Activated naive CD8-positive, alpha-beta T cell (primary cell): ENCODE data around the gene DCBLD1.

ENCODE experiments used
- H3K27ac Mint-ChIP-seq: one replicate; pipeline ENCODE4 v1.8.0; 2021; ENCODE audit warnings: mixed read lengths
- H3K27me3 Mint-ChIP-seq: one replicate; pipeline ENCODE4 v1.8.0; 2021; ENCODE audit warnings: mixed read lengths
- H3K36me3 Mint-ChIP-seq: one replicate; pipeline ENCODE4 v1.8.0; 2021; ENCODE audit warnings: mixed read lengths
- H3K4me1 Mint-ChIP-seq: one replicate; pipeline ENCODE4 v1.8.0; 2021; ENCODE audit warnings: low read depth, mixed read lengths
- H3K4me3 Mint-ChIP-seq: one replicate; pipeline ENCODE4 v1.8.0; 2021; ENCODE audit warnings: mild to moderate bottlenecking, mixed read lengths
- H3K9me3 Mint-ChIP-seq: one replicate; pipeline ENCODE4 v1.8.0; 2021; ENCODE audit warnings: low read depth, mixed read lengths

Gene DCBLD1

DNA sequence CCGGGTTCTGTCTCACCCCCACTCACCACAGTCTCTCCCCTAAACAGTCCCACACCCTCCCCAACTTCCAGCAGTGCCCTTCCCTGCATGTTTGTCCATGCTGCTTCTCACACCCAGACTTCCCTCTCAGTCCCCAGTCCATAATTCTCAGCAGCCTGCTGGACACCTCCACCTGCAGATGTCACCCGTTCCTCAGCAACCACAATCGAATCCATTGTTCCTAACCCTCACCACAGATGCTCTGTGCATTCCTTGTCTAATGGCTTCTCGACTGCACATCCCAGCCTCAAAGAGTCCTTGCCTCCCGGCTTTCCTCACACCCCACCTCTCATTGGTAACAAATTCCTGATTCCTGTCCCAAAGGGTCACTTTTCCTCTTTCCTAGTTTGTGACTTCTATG is 64.2 kb downstream of the DCBLD1 start:
- peak overlapping the region; percentile 77 for H3K4me3 Mint-ChIP-seq
- no peaks in the 10 kb centered on the region for H3K36me3 Mint-ChIP-seq
- H3K9me3 Mint-ChIP-seq: no peaks in the 10 kb centered on the region
- H3K27ac Mint-ChIP-seq: peak overlapping the region; percentile 41
- H3K4me1 Mint-ChIP-seq: peaks cover 41% of the 10 kb centered on the region
- no peaks in the 10 kb centered on the region for H3K27me3 Mint-ChIP-seq

DNA sequence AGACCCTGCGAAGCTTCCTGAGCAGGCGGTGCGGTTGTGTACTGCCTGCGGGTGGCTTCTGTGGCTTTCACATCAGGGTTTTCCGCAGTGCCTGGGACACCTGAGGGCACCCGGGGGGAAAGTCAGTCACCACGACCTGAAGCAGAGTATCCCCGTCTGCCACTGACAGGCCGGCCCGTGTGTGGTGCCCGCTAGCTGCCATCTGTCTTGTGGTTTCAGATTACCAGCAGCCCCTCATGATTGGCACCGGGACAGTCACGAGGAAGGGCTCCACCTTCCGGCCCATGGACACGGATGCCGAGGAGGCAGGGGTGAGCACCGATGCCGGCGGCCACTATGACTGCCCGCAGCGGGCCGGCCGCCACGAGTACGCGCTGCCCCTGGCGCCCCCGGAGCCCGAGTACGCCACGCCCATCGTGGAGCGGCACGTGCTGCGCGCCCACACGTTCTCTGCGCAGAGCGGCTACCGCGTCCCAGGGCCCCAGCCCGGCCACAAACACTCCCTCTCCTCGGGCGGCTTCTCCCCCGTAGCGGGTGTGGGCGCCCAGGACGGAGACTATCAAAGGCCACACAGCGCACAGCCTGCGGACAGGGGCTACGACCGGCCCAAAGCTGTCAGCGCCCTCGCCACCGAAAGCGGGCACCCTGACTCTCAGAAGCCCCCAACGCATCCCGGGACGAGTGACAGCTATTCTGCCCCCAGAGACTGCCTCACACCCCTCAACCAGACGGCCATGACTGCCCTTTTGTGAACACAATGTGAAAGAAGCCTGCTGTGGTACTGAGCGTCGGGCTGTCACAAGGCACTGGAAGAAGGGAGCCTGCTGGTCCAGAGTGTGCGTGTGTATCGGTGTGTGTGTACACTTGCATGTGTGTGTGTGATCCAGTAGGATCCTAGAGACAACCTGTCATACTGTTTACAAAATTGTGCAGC is 65.5 kb downstream of the DCBLD1 start:
- peaks cover 41% of the 10 kb centered on the region for H3K4me1 Mint-ChIP-seq
- H3K36me3 Mint-ChIP-seq: no peaks in the 10 kb centered on the region
- peak overlapping the region; percentile 77 for H3K4me3 Mint-ChIP-seq
- H3K27me3 Mint-ChIP-seq: no peaks in the 10 kb centered on the region
- H3K27ac Mint-ChIP-seq: peak overlapping the region; percentile 74
- no peaks in the 10 kb centered on the region for H3K9me3 Mint-ChIP-seq

DNA sequence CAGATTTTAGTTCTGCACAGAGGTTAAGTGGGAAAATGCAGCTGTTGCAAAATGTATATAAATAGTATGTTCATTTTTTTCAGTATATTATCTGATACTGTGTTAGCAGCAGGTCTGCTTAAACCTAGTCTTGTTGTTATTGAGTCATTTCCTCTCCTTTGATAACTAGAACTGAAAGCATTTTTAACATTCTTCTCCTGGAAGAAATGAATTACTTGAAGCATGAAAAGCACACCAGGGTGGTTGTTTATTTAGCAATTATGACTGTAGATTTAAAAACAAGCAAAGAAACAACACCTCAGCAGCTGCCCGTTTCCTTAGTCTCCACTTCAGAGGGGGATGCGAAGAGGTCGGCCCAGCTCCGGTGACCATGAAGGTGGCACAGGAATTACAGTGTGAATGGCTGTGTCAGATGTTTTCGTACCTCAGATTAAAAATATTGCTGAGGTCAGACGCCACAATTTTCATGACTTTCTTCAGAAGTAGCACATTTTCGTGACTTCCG is 66.4 kb downstream of the DCBLD1 start:
- peak overlapping the region; percentile 75 for H3K4me3 Mint-ChIP-seq
- H3K27me3 Mint-ChIP-seq: no peaks in the 10 kb centered on the region
- no peaks in the 10 kb centered on the region for H3K9me3 Mint-ChIP-seq
- H3K4me1 Mint-ChIP-seq: peaks cover 41% of the 10 kb centered on the region
- H3K36me3 Mint-ChIP-seq: no peaks in the 10 kb centered on the region
- peak overlapping the region; percentile 74 for H3K27ac Mint-ChIP-seq

DNA sequence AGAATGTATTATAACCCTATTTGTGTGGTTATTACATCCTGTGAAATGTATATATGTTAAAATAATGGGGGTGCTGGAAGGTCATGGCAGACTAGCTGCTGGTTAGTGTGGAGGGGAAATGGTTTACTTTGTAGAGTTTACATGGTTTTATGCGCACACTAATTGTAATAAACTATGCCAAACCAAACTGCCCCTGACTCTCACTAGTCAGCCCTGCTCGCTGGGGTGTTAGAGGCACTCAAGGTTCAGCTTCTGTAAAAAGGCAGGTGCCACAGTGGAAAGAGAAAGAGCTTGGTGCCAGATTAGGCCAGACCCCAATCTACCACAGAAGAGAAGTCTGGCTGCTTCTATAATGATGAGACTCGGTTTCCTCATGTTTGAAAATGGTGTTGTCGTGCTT is 67.1 kb downstream of the DCBLD1 start:
- Mint-ChIP-seq H3K4me1 (peaks cover 41% of the 10 kb centered on the region), H3K9me3 (no peaks in the 10 kb centered on the region), H3K36me3 (no peaks in the 10 kb centered on the region), H3K27ac (peak overlapping the region; percentile 74), H3K4me3 (peak overlapping the region; percentile 75), H3K27me3 (no peaks in the 10 kb centered on the region)

DNA sequence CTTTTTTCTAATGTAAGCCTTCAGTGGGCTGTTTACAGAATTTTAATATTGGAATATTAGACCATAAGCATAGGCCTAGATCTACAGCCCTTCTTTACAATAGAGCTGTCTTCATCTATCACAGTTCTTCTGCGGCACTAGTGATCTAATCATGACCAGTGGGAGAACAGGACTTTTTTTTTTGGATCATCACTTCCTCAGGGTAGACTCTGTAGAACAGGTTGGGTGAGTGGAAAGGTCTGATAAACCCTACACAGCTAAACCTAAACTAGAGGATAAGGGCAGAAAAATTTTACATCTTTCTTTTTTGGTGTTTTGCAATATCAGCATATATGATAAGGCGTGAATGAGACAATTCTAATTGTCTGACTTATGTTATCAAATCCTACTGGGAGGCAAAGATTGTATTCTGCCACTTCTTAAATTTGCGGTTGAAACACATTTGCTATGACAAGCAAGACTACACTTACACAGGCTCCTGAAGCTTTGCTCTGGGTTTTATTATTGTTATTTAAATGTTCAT is 67.7 kb downstream of the DCBLD1 start:
- Mint-ChIP-seq H3K9me3 (no peaks in the 10 kb centered on the region), H3K27ac (peak overlapping the region; percentile 74), H3K27me3 (no peaks in the 10 kb centered on the region), H3K36me3 (no peaks in the 10 kb centered on the region), H3K4me1 (peaks cover 41% of the 10 kb centered on the region), H3K4me3 (peak overlapping the region; percentile 75)

DNA sequence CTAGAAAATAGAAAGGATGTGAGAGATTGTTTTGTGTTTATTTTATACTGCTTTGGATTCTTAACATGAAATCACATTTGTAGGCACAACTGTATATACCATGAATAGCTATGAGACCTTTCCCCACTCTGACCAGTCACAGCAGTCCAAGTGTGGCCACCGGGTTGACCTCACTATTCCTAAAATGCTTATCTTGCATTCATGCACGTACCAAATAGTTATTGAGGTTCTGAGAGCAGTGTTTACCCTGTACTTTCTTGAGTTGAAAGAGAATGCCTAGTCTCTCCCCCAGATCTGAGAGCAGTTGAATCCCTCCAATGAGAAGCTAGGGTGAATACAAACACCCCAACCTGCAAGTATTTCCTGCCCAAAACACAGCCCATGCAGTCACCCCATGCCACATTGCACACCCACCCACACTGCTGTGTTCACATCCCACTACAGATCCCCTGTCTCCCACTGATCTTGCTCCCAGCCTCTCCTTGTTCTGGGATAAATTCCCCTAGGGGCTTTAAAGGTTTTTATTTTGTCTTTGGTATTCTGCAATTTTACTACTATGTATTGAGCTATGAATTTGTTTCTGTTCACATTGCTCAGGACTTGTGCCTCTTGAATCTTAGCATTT is 68.3 kb downstream of the DCBLD1 start:
- peaks cover 41% of the 10 kb centered on the region for H3K4me1 Mint-ChIP-seq
- H3K27me3 Mint-ChIP-seq: no peaks in the 10 kb centered on the region
- no peaks in the 10 kb centered on the region for H3K36me3 Mint-ChIP-seq
- H3K4me3 Mint-ChIP-seq: peak overlapping the region; percentile 1
- no peaks in the 10 kb centered on the region for H3K9me3 Mint-ChIP-seq
- peak overlapping the region; percentile 51 for H3K27ac Mint-ChIP-seq

DNA sequence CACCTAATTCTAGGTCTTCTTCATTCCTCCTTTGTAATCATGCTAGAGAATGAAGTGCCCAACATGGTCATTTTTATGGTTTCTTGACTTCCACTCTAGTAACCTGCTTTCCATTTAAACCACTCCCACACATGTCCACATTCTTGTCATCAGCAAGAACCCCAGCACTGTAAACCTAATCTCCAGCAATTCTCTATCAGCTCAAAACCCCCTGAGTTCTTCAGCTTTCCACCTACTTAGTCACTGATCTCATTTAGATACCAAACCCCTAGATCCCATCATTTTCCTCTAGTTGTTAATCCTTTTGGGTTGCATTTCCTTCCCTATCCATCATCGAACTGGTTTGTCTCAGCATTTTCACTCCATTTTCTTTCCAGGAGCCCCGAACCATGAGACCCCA is 70.1 kb downstream of the DCBLD1 start:
- Mint-ChIP-seq H3K4me3 (no peak overlapping the region), H3K27me3 (no peaks in the 10 kb centered on the region), H3K36me3 (no peaks in the 10 kb centered on the region), H3K27ac (no peak overlapping the region), H3K9me3 (no peaks in the 10 kb centered on the region), H3K4me1 (peaks cover 32% of the 10 kb centered on the region)

DNA sequence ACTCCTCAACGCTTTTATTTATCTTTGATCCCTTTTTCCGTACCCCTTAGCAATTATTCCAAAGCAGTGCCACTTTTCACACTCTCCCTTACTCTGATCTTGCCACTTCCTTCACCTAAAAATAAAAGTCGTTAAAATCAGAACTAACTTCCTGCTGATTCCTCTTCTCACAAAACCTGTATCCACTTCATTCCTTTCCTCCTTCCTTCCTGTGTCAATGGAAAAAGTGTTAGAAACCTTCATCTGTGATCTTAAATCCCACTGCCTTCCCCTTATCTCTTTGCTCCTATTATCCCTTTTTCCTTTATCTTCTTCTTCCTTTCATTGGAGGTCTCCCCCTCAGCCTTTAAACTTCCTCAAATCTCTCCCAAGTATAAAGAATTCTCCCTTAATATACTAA is 70.7 kb downstream of the DCBLD1 start:
- H3K36me3 Mint-ChIP-seq: no peaks in the 10 kb centered on the region
- no peaks in the 10 kb centered on the region for H3K9me3 Mint-ChIP-seq
- H3K4me1 Mint-ChIP-seq: peaks cover 31% of the 10 kb centered on the region
- H3K27ac Mint-ChIP-seq: no peak overlapping the region
- H3K27me3 Mint-ChIP-seq: no peaks in the 10 kb centered on the region
- no peak overlapping the region for H3K4me3 Mint-ChIP-seq

DNA sequence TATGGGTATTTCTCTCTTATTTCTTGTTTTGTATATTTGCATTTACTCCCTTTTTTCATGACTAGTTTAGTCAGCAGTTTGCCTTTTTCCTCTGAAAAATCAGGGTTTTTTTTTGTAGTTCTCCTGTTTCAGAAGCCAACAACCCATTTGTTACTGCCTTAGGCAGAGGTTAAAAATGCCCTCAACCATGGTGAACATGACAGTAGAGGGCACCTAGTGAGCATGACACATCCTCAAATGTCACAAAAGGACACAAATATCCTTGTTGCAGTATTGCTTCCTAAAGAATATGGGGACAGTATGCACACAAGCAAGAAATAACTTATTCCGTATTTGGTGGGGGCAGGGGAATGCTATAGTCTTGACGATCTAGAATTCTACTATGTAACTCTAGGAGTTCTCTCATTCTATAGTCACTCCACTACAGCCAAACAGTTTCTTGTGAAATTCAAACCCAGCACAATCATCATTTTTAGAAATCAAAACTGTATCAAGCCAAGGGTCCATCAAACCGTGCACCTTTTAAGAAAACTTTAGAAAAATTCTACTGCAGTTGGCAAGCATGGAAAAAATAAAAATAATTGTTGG is 72.9 kb downstream of the DCBLD1 start:
- no peak overlapping the region for H3K27ac Mint-ChIP-seq
- peaks cover 10% of the 10 kb centered on the region for H3K4me1 Mint-ChIP-seq
- H3K4me3 Mint-ChIP-seq: no peak overlapping the region
- H3K36me3 Mint-ChIP-seq: no peaks in the 10 kb centered on the region
- H3K27me3 Mint-ChIP-seq: no peaks in the 10 kb centered on the region
- no peaks in the 10 kb centered on the region for H3K9me3 Mint-ChIP-seq

DNA sequence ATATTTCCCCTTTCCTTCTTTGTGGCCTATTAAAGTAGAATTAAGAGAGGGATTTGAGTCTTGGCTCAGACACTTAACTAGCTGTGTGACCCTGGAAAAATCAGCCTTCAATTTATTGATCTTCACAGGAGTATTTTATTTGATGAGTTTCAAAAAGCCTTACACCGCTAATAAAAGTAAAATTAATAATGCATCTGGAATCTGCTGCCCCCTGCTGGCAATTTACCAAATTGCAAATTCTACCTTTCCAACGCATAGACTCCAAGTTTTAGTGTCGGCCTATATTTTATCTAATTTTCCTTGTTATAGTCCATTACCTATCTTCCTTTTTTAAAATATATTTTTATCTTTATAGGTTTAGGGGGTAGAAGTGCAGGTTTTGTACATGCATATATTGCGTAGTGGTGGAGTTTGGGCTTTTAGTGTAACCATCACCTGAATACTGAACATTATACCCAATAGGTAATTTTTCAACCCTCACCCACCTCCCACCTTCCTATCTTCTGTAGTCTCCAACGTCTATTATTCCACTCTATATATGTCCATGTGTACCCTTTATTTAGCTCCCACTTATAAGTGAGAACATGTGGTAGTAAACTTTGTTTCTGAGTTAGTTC is 73.5 kb downstream of the DCBLD1 start:
- H3K9me3 Mint-ChIP-seq: no peaks in the 10 kb centered on the region
- peaks cover 4% of the 10 kb centered on the region for H3K4me1 Mint-ChIP-seq
- no peak overlapping the region for H3K4me3 Mint-ChIP-seq
- no peak overlapping the region for H3K27ac Mint-ChIP-seq
- no peaks in the 10 kb centered on the region for H3K27me3 Mint-ChIP-seq
- H3K36me3 Mint-ChIP-seq: no peaks in the 10 kb centered on the region

DNA sequence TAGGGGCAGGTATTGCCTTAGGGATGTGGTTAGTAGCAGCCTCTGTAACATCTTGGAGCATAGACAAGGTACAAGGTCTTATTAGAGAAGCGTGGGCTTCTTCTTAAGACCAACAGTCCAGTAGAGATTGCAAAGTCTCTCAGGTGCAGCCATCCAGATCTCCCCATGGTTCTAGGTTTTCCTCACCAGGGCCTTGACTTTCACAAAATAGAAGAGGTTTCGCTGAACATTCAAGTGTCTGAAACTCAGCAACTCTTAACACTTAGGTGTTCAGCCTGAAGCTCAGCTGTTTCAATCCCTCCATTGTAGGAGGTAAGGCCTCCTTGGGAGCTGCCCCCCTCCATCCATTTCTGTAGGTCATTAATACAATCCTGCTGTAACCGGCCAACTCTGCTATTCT is 75.5 kb downstream of the DCBLD1 start:
- Mint-ChIP-seq H3K4me3 (no peak overlapping the region), H3K9me3 (no peaks in the 10 kb centered on the region), H3K36me3 (no peaks in the 10 kb centered on the region), H3K4me1 (peaks cover 2% of the 10 kb centered on the region), H3K27ac (no peak overlapping the region), H3K27me3 (no peaks in the 10 kb centered on the region)

DNA sequence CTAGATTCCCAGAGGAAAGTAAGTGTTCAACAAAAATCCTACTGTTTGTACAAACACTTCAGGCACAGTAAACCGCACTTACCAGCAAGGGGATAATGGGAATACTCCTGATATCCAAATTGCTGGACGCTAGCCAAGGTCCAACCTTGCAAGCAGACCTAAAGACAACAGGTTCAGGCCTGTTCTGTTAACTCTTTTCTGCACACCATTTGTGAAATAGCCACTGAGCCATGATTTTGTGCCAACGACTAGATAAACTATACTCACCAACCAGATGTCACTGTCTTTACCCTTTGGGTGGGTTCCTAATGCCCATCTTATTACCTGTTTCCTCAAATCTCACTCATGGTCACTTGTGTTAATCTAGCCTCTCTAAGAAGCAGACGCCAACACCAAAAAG is 76.3 kb downstream of the DCBLD1 start:
- Mint-ChIP-seq H3K4me3 (no peak overlapping the region), H3K27ac (no peak overlapping the region), H3K9me3 (no peaks in the 10 kb centered on the region), H3K27me3 (no peaks in the 10 kb centered on the region), H3K36me3 (no peaks in the 10 kb centered on the region), H3K4me1 (peaks cover 2% of the 10 kb centered on the region)

DNA sequence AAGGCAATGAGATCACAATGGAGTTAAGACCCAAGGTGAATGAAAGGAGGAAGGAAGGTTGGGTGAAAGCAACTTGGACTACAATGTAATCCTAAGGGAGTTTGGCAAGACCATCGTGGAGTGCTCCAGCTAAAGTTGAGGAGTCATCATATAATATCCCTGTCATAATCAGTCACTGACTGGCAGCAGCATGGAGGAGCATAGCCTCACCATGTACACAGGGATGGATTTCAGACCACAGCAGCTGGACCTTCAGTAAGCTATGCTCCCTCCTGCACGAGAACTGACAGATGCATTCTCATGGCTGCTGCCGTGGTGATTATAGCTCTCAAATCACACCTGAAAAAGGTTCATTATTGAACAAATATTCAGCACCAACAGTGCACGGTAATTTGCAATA is 76.8 kb downstream of the DCBLD1 start:
- no peaks in the 10 kb centered on the region for H3K36me3 Mint-ChIP-seq
- H3K27ac Mint-ChIP-seq: no peak overlapping the region
- peaks cover 2% of the 10 kb centered on the region for H3K4me1 Mint-ChIP-seq
- H3K9me3 Mint-ChIP-seq: no peaks in the 10 kb centered on the region
- H3K27me3 Mint-ChIP-seq: no peaks in the 10 kb centered on the region
- H3K4me3 Mint-ChIP-seq: no peak overlapping the region

DNA sequence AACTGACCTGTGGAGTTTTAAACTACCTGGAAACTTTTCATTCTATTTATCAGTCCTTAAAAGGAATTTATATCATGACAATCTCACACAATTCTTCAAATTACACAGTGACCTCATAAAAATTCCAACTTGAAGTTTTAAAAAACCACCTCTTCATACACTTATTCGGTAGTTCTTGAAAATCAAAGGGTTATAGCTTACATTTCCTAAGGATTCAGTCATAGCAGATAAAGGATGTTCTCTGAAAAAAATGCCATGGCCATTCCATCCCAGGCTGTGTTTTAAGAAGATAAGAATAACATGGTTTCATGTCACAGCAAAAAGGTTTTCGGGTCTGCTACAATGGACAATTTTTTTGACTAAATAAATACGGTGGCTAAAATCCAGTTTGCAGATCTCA is 78.7 kb downstream of the DCBLD1 start:
- Mint-ChIP-seq H3K36me3 (no peaks in the 10 kb centered on the region), H3K27me3 (no peaks in the 10 kb centered on the region), H3K4me3 (no peak overlapping the region), H3K27ac (no peak overlapping the region), H3K4me1 (no peaks in the 10 kb centered on the region), H3K9me3 (no peaks in the 10 kb centered on the region)

DNA sequence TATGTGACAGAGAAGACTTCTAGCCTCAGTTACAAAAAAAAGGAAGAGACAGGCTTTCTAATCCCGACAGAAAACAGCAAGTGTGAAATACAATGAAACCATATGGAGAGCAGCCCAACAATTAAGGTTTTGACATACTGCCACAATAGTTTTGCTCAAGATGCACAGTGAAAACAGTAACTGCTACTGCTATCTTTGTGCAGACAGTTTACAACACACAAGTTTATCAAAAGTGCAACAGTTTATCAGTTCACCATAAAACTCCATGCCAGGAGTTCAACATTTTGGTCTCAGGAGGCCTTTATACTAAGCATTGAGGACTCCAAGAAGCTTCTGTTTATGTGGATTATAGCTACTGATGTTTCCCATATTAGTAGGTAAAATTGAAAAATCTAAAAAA is 82.2 kb downstream of the DCBLD1 start:
- Mint-ChIP-seq H3K9me3 (no peaks in the 10 kb centered on the region), H3K4me1 (no peaks in the 10 kb centered on the region), H3K27me3 (no peaks in the 10 kb centered on the region), H3K4me3 (no peak overlapping the region), H3K36me3 (no peaks in the 10 kb centered on the region), H3K27ac (peak overlapping the region; percentile 17)
